ENCODE data around the gene RAB8B. TPM values are rescaled to one million over a fixed set of nuclear protein-coding genes. Genes with fewer than 3 reads are reported as not detected.

Gene RAB8B
- total RNA-seq, 1 experiment from 2014 or later: 26.2 TPM

- no peak for DNase-seq (ENCODE audit: low read depth, low spot score)
- in situ Hi-C loops (cut with HindIII; ENCODE audit: low pct_unique_long_range_greater_than_20kb, low sequenced_read_pairs): loop anchor here (25.0 kb wide), 1 partner anchor 102 kb away; no protein-coding TSS in a partner anchor
These were observed 121.2 kb downstream of the RAB8B start for GRCh38 chr15:63310646-63311045.

GRCh38 chr15:63312286-63312685 lies 122.9 kb downstream of the RAB8B start:
- in situ Hi-C loops (cut with HindIII; ENCODE audit: low pct_unique_long_range_greater_than_20kb, low sequenced_read_pairs): loop anchor here (25.0 kb wide), 1 partner anchor 100 kb away; no protein-coding TSS in a partner anchor

GRCh38 chr15:63313825-63314224 lies 124.4 kb downstream of the RAB8B start:
- DNase-seq (ENCODE audit: low read depth, low spot score): no peak
- in situ Hi-C loops (cut with HindIII; ENCODE audit: low pct_unique_long_range_greater_than_20kb, low sequenced_read_pairs): loop anchor here (25.0 kb wide), 1 partner anchor 98 kb away; no protein-coding TSS in a partner anchor

More at GRCh38 chr15:63312286-63312685, 122.9 kb downstream of the RAB8B start:
- no peak for DNase-seq (ENCODE audit: low read depth, low spot score)

- no peak for DNase-seq (ENCODE audit: low read depth, low spot score)
- in situ Hi-C loops (cut with HindIII; ENCODE audit: low pct_unique_long_range_greater_than_20kb, low sequenced_read_pairs): loop anchor here (25.0 kb wide), 1 partner anchor 98 kb away; no protein-coding TSS in a partner anchor
These were observed 125.0 kb downstream of the RAB8B start for GRCh38 chr15:63314409-63314808.

Other genes starting within 250 kb of the RAB8B start
- gene TPM1, start 146.9 kb upstream of the RAB8B start, total RNA-seq (2014; rRNA removed; shearing (Covaris generic)): 29.8 and 30.5 TPM in 2 replicates
- 13.7 and 16.4 TPM in 2 replicates for gene LACTB, start 67.7 kb upstream of the RAB8B start, total RNA-seq (2014; rRNA removed; shearing (Covaris generic))
- gene RPS27L, start 32.1 kb upstream of the RAB8B start, total RNA-seq (2014; rRNA removed; shearing (Covaris generic)): 362 and 373 TPM in 2 replicates
- 16.2 and 17.0 TPM in 2 replicates for gene APH1B, start 88.0 kb downstream of the RAB8B start, total RNA-seq (2014; rRNA removed; shearing (Covaris generic))
- gene CA12, start 192.2 kb downstream of the RAB8B start, total RNA-seq (2014; rRNA removed; shearing (Covaris generic)): 17.4 and 19.2 TPM in 2 replicates